Measurements from ENCODE around the gene ZP3.
"Not testable (repeated sequence)": the region's sequence is repeated elsewhere in the genome, so short reads cannot be mapped to it uniquely, and the experiment has no call there.

The ZP3 gene

GRCh38 chr7:76439120-76439888 lies 14.6 kb downstream of the ZP3 start:
- not testable (repeated sequence) for FAIRE-seq; DNase-seq (ENCODE audit: extremely low spot score, insufficient read length, low read depth)

GRCh38 chr7:76440404-76440803 lies 15.7 kb downstream of the ZP3 start:
- not testable (repeated sequence) for FAIRE-seq; DNase-seq (ENCODE audit: extremely low spot score, insufficient read length, low read depth)

DNA sequence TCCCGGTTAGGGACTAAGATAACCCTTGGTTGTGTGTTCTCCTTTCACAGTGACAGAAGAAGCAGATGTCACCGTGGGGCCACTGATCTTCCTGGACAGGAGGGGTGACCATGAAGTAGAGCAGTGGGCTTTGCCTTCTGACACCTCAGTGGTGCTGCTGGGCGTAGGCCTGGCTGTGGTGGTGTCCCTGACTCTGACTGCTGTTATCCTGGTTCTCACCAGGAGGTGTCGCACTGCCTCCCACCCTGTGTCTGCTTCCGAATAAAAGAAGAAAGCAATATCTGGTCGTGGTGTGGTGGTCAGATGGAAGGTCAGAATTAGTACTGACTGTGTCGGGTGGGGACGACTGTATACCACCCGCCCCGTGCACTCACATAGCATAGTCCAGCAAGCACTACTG lies 17.0 kb downstream of the ZP3 start:
- peak; percentile 87 for FAIRE-seq
- not testable (repeated sequence) for DNase-seq (ENCODE audit: extremely low spot score, insufficient read length, low read depth)

- not testable (repeated sequence) for DNase-seq (ENCODE audit: extremely low spot score, insufficient read length, low read depth); FAIRE-seq
Observed at GRCh38 chr7:76442664-76443446, 18.1 kb downstream of the ZP3 start.

DNA sequence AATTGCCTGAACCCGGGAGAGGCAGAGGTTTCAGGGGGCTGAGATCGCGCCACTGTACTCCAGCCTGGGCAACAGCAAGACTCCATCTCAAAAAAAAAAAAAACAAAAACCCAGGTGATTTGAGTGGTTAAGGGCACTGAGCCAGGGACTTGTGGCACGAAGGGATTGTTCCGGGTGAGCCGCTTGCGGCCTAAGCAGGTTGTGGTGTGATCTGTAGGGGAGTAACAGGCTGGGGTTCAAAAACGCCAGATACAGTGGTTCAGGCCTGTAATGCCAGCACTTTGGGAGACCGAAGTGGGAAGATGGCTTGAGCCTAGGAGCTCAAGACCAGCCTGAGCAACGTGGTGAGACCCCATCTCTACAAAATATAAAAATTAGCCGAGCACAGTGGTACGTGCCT lies 19.1 kb downstream of the ZP3 start:
- DNase-seq (ENCODE audit: extremely low spot score, insufficient read length, low read depth); FAIRE-seq: not testable (repeated sequence)

GRCh38 chr7:76445577-76446008 lies 20.8 kb downstream of the ZP3 start:
- peak; percentile 92 for FAIRE-seq
- not testable (repeated sequence) for DNase-seq (ENCODE audit: extremely low spot score, insufficient read length, low read depth)

DNA sequence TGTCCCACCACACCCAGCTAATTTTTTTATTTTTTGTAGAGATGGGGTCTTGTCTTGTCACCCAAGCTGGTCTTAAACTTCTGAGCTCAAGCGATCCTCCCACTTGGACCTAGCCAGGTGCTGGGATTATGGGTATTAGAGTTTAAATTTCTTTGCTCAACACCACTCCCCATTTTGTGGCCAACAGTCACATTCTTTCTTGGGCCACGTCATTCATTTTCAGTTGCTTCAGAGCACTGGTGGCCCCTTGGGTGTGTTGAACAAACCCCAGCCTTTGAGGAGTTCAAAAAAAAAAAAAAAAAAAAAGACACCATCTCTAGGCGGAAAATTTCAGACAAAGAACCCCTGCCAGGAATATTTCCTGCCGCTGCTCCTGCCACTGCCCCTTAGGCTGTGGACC lies 32.3 kb downstream of the ZP3 start:
- not testable (repeated sequence) for FAIRE-seq; DNase-seq (ENCODE audit: extremely low spot score, insufficient read length, low read depth)

DNA sequence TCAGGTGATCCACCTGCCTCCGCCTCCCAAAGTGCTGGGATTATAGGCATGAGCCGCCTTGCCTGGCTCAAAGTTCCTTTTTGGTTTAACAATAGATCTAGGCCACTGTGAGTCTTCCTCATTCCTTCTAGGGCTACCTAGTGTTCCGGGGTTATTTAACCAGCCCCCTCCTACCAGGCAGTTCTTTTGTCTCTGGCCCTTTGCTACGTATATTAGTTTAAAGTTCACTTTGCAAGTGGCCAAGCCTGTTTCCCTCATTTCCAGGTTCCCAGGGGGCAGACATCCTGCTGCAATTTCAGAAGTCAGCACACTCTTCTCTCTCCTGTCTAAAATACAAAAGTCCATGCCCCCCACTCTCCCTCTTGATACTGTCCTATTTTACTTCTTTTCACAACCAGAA lies 33.8 kb downstream of the ZP3 start:
- FAIRE-seq = not testable (repeated sequence)

GRCh38 chr7:76460767-76461166 lies 36.0 kb downstream of the ZP3 start:
- not testable (repeated sequence) for FAIRE-seq; DNase-seq (ENCODE audit: extremely low spot score, insufficient read length, low read depth)

More for the DNA sequence above, 33.8 kb downstream of the ZP3 start:
- not testable (repeated sequence) for DNase-seq (ENCODE audit: extremely low spot score, insufficient read length, low read depth)

- DNase-seq (ENCODE audit: extremely low spot score, insufficient read length, low read depth) = not testable (repeated sequence)
- FAIRE-seq = peak; percentile 91
Observed at GRCh38 chr7:76461464-76462101, 36.8 kb downstream of the ZP3 start, which contains the start of gene DTX2. Gene DTX2 (plus strand): TSS chr7:76461709. CDS start chr7:76480510, 18,801 bp downstream.

DNA sequence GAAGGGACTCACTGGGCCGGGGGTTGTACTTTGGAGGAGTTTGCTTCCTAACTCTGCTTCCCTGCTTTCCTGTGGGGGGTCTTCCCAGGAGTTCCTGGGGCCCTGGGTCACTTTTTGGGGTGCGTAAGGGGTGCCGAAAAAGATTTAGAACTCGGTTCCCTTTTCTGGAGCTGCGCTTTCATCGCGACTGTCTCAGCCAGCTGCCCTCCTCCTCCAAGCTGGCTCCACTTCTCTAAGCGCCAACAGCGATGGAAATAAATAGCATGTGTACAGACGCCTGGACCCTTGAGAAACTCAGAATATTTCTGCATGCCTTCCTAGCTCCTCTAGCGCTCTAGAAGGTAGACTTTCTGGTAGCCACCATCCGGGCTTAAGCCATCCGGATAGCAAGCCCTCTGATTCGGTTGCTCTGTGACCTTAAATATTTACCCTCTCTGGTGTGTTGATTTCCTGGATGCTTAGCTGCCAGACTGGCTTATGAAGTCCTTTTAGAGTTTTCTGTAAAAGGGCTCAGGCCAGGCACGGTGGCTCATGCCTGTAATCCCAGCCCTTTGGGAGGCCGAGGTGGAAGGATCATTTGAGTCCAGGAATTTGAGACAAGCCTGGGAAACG lies 37.6 kb downstream of the ZP3 start:
- not testable (repeated sequence) for FAIRE-seq; DNase-seq (ENCODE audit: extremely low spot score, insufficient read length, low read depth)

DNA sequence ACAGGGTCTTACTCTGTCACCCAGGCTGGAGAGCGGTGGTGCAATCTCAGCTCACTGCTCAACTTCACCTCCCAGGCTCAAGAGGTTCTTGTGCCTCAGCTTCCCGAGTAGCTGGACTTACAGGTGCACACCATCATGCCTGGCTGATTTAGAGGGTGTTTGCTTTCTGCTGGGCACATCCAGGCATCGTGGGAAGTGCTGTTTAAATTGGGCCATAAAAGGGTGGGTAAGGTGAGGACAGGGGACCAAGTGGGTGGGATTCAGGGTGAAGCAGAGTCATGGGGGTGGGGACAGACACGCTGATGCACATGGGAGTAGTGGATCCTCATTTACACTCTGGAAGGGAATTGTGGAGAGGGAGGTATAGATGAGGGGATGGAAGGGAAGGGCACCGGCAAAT lies 40.2 kb downstream of the ZP3 start:
- not testable (repeated sequence) for DNase-seq (ENCODE audit: extremely low spot score, insufficient read length, low read depth); FAIRE-seq

GRCh38 chr7:76465950-76466349 lies 41.2 kb downstream of the ZP3 start:
- DNase-seq (ENCODE audit: extremely low spot score, insufficient read length, low read depth) = not testable (repeated sequence)
- FAIRE-seq = peak; percentile 5

DNA sequence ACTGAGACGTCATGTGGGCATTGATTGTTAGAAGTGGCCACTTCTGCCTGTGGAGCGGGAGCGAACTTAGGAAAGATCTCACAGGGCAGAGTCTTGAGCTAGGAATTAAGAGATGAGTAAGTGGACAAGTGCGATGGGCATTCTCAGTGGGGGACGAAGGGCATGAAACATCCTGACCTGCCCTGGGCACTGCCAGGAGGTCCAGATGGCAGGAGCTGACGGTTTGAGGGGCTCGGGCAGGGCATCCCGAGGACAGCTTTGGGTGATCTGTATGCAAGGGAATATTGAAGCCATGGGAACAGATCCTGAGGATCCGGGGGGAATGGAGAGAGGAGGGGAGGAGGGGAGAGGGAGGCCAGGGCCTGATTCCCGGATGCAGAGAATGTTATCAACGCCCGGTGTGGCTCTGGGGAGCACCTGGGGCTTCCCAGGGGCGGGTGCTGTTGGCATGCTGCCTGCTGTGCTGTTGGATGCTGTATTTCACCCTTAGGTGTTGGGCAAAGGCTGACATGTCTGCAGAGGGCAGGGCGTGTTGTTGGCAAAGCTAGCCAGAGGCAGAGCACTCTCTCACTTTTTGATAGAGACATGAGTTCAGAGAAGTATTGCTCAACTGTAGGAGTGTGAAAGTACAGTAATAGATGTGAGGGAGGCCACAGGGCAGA lies 43.1 kb downstream of the ZP3 start:
- FAIRE-seq; DNase-seq (ENCODE audit: extremely low spot score, insufficient read length, low read depth): not testable (repeated sequence)

GRCh38 chr7:76471556-76472221 lies 46.9 kb downstream of the ZP3 start:
- not testable (repeated sequence) for FAIRE-seq; DNase-seq (ENCODE audit: extremely low spot score, insufficient read length, low read depth)

GRCh38 chr7:76473097-76473496 lies 48.3 kb downstream of the ZP3 start:
- DNase-seq (ENCODE audit: extremely low spot score, insufficient read length, low read depth); FAIRE-seq: not testable (repeated sequence)

- FAIRE-seq; DNase-seq (ENCODE audit: extremely low spot score, insufficient read length, low read depth): not testable (repeated sequence)
Observed at GRCh38 chr7:76476280-76476679, 51.5 kb downstream of the ZP3 start.

DNA sequence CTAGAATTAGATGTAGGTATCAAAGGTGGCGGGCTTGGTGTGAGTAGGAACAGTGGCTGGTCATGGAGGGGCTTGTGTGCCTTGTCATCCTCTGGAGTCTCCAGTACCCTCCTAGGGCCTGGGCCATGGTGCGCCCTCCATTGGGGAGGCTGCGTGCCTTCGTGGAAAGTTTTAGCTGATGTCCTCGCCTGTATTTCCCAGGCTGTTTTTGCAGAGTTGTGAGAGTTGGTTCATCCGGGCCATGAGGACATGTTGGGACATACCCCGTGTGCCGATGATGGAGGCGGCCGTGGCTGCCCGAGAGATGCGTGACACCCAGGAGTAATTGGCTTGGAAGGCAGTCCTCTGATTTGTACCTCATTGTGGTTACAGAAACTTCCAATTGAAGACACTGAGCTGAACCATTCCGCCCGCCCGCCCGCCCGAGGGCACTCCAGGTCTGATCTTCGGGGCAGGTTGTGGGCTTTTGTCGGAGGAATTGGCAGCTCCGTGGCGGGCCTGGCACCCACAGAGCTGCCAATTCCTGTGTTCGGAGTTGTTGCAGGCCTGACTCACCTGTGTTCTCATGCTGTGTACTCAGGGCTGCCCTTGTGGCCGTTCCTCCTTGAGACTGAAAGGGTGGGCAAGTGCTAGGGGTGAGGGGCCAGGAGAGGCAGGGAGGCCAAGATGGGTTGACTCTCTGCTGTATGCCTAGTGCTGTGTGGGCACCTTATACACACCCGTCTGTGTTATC lies 52.2 kb downstream of the ZP3 start:
- not testable (repeated sequence) for FAIRE-seq; DNase-seq (ENCODE audit: extremely low spot score, insufficient read length, low read depth)

All from GM18507 (cell line).